NCI-H82 treated with DMSO at 0.1 percent for 48 hours (cell line): ENCODE results near the gene PRSS56.

Experiments used
- DNase-seq: peaks from one replicate; lab custom pipeline; 2025; ENCODE audit not compliant: unreplicated experiment; lab: John Stamatoyannopoulos, UW

Gene PRSS56

GRCh38 chr2:232501794-232502390 lies 18.3 kb upstream of the PRSS56 start:
- no peak for DNase-seq

GRCh38 chr2:232502511-232502910 lies 17.7 kb upstream of the PRSS56 start:
- no peak for DNase-seq

DNA sequence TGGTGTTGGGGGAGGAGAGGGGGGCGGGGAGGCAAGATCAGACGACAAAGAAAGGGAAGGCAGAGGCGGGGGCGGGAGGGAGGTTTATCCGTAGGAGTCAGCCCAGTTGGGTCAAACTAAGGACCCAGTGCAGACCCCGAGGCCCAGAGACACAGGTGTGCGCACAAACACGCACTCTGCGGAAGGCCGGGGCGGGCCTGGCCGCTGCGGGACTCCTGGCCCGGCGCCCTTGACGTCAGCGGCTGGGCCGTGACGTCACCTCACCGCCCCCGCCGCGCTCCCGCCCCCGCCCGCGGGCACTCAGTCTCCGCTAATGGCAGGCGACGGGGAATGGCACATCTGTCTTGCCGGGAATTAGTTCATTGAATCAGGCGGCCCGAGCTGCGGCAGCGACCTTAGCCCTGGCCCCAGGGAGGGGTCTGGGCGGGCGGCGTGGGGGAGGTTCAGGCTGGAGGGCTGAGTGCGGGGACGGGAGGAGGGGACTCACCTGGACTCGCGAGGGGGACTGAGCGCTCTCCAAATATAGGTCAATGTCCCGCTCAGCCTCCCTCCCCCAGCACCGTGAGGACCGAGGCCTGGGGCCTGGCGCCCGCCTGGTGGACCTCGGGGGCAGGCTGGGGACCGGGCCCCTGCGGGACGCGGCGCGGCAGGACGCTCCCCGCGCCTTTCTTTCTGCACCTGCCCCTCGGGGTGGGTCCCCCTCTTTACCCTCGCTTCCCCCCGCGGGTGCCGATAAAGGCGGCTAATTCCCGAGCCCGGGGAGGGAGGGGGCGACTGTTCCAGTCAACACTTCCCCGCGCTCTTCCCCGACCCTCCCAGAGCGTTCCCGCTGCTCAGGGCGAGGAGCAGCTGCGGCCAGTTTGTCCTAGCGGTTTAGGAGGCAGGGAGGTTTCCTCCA lies 17.0 kb upstream of the PRSS56 start:
- DNase-seq: peak; percentile 60

GRCh38 chr2:232503809-232504323 lies 16.3 kb upstream of the PRSS56 start:
- no peak for DNase-seq

DNA sequence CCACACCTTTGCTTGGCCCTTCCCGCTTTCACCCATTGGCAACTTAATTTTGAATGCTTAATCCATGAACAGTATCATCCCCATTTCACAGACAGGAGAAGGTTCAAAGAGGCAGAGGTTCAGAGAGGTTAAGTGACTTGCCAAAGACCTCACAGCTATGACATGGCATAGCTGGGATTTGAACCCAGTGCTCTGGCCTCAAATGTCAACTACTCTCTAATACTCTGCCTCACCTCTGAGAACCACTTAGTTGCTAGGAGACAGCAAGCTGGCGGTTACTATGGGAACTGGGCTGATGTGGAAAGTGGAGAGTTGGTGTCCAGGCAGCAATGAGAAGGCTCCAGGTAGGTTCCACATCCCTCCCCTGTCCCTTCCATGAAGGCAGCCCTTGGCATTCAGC lies 15.8 kb upstream of the PRSS56 start:
- DNase-seq: no peak

GRCh38 chr2:232505856-232506255 lies 14.3 kb upstream of the PRSS56 start:
- peak; percentile 63 for DNase-seq

DNA sequence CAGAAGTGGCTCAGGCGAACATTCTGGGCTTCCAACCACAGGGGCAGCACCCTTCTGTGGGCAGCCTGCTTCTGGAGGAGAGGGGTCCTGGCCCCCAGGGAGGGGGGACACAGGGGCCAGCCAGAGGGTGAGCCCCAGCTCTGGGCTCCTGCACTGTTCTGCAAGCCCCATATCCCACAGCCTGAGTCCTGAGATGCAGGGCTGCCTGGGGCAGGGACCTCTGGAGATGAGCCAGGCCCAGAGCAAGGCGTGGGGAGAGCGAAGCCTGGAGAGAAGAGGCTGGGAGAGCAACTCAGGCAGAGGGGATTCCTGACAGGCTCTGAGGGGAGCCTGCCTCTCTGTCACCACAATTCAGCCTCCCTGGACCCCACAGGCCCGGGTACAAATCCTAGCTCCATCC lies 13.5 kb upstream of the PRSS56 start:
- DNase-seq: no peak

DNA sequence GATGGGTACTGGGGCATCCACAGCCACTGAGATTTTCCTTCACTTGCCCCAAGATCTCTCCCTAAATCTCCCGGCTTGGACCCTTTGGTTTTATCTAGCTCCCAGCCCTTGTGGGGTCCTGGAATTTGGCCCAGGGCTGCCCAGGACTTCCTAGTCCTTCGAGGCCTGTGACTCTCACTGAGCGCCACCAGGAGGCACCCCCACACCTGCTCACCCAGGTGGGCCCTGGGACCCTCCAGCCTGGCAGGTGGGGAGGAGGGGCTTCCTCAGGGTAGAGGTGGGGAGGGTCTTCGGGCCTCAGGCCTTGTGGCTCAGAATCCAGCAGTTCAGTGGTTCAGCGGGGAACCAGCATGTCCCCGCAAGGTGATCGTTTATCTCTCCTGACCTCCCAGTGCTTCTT lies 11.9 kb upstream of the PRSS56 start:
- no peak for DNase-seq

- DNase-seq: peak; percentile 33
These were observed 8.8 kb upstream of the PRSS56 start for GRCh38 chr2:232511336-232511890.

- DNase-seq: peak; percentile 88
These were observed 7.6 kb upstream of the PRSS56 start for GRCh38 chr2:232512602-232513001.

DNA sequence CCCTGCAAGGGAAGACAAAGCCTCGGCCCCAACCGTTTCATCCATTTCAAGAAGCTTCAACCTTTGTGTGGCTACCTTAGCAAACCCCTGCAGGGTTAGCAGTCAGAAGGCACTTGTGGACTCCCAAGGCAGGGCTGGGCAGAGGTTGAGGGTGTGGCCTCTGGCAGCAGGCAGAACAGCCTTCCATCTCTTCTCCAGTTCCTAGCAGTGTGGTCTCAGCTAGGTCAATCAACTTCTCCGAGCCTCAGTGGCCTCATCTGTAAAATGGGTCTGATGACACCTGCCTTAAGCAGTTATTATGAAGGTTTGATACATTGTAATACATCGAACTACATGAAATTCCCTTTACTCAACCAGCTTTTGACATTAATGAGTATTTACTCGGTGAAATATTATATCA lies 6.8 kb upstream of the PRSS56 start:
- no peak for DNase-seq

DNA sequence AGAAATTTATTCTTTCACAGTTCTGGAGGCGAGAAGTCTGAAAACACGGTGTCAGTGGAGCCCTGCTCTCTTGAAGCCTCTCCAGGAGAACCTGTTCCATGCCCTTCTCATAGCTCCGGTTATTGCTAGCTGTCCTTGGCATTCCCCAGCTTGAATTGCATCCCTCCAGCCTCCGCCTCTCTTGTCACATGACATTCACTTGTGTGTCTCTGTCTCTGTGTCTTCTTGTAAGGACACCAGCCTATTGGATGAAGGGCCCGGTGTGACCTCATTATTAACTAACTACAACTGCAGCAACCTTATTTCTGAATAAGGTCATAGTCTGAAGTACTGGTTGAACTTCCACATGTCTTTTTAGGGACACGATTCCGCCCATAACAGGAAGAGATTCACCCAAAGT lies 4.5 kb upstream of the PRSS56 start:
- no peak for DNase-seq

- no peak for DNase-seq
These were observed 3.6 kb upstream of the PRSS56 start for GRCh38 chr2:232516551-232516950.

GRCh38 chr2:232518844-232519243 lies 1.3 kb upstream of the PRSS56 start:
- DNase-seq: no peak

GRCh38 chr2:232520489-232520888 lies 301 bp downstream of the PRSS56 start:
- no peak for DNase-seq

- DNase-seq: no peak
These were observed 910 bp downstream of the PRSS56 start for GRCh38 chr2:232521098-232521497.

GRCh38 chr2:232521959-232522622 lies 1.9 kb downstream of the PRSS56 start:
- DNase-seq: no peak

DNA sequence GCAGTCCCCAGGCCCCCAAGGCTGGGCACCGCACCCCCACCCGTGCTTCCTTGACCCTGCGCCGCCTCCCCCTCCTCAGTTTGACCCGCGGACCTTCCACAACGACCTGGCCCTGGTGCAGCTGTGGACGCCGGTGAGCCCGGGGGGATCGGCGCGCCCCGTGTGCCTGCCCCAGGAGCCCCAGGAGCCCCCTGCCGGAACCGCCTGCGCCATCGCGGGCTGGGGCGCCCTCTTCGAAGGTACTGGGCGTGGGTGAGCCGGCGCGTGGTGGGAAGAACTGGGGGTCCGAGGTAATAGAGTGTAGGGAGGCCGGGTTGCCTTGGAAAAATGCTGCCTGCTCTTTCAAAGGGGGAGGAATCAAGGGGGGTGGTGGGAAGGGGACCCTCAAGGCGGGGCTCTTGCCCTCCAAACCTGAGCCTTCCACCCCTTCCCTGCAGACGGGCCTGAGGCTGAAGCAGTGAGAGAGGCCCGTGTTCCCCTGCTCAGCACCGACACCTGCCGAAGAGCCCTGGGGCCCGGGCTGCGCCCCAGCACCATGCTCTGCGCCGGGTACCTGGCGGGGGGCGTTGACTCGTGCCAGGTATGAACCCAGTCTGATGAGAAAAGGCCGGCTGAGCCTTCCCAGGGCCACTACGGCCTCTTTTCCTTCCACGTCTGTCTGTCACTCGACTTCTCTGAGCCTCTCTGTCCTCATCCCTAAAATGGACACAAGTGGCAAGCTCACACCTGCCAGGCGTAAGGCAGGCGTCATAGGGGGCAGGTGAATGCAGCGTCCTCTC lies 2.6 kb downstream of the PRSS56 start:
- DNase-seq: no peak

DNA sequence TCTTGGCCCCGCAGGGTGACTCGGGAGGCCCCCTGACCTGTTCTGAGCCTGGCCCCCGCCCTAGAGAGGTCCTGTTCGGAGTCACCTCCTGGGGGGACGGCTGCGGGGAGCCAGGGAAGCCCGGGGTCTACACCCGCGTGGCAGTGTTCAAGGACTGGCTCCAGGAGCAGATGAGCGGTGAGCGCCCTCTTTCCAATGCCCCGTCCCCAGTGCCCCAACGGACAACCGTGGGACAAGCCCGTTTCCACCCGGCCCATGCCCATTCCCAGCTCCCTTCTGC lies 3.2 kb downstream of the PRSS56 start:
- DNase-seq: no peak

GRCh38 chr2:232523682-232524597 lies 3.8 kb downstream of the PRSS56 start:
- DNase-seq: no peak
